BE2C (cell line): ENCODE results near the gene APOL1. TPM values are rescaled to one million over a fixed set of nuclear protein-coding genes. Genes with fewer than 3 reads are reported as not detected.
"Not testable (repeated sequence)": the region's sequence is repeated elsewhere in the genome, so short reads cannot be mapped to it uniquely, and the experiment has no call there.

Source experiments
- DNase-seq: peaks from one replicate; pipeline ENCODE4 v3.0.0-alpha.2; 2020
- H3K27me3 ChIP-seq: fragments of 250-450 bp; sonication (Bioruptor Pico); 2 replicates; pipeline ENCODE4 v1.5.1; 2020; ENCODE audit warnings: mild to moderate bottlenecking
- H3K36me3 ChIP-seq: fragments of 250-450 bp; sonication (Bioruptor Pico); 2 replicates; pipeline ENCODE4 v1.5.1; 2020; ENCODE audit warnings: mild to moderate bottlenecking
- H3K4me1 ChIP-seq: fragments of 250-450 bp; sonication (Bioruptor Pico); 2 replicates; pipeline ENCODE4 v1.5.1; 2020
- H3K4me3 ChIP-seq: 2 replicates; pipeline ENCODE4 v1.5.1; 2011; ENCODE audit warnings: low read depth, low read length
- H3K9me3 ChIP-seq: fragments of 250-450 bp; sonication (Bioruptor Pico); 2 replicates; pipeline ENCODE4 v1.5.1; 2020
- CTCF ChIP-seq: IDR thresholded peaks from 2 replicates; pipeline ENCODE4 v1.5.1; 2012; ENCODE audit warnings: mild to moderate bottlenecking, low read depth, low read length
- polyA plus RNA-seq: library from polyadenylated mRNA; unstranded; fragments of >200 nt; gene quantifications from one replicate; pipeline ENCODE4 v1.2.1, GENCODE V29; 2012; ENCODE audit warnings: low read depth, missing spikeins; ENCODE audit not compliant: insufficient read length, insufficient read depth

Gene APOL1, protein sequence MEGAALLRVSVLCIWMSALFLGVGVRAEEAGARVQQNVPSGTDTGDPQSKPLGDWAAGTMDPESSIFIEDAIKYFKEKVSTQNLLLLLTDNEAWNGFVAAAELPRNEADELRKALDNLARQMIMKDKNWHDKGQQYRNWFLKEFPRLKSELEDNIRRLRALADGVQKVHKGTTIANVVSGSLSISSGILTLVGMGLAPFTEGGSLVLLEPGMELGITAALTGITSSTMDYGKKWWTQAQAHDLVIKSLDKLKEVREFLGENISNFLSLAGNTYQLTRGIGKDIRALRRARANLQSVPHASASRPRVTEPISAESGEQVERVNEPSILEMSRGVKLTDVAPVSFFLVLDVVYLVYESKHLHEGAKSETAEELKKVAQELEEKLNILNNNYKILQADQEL
- polyA plus RNA-seq: not detected

DNA sequence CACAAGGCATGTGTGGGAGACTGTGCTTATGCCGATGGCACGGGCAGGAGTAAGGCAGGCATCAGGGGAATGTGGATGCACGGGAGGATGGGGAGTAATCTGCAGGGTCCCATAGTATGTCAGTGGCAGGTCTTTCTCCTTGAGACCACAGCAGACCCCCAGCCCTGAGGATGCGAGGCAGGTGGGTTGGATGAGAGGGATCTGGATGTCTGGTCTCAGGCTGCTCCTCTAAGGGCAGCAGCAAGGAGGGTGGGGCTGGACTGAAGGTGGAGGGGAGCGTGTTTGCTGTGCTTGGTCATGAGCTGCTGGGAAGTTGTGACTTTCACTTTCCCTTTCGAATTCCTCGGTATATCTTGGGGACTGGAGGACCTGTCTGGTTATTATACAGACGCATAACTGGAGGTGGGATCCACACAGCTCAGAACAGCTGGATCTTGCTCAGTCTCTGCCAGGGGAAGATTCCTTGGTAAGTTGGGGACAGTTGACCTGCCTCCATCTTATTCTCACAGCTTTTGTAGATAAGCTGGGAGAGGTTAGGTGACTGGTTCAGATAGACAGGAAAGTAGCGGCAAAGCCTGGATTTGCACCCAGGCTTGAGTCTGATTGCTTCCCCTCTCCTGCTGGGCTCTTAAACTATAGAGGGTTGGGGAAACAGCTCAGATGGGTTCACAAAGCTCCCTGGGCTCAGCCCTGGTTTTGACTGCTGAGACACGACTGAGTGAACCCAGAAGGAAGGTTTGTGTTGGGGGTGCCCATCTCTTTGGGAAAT, at the start of gene APOL1:
TSS of gene APOL1 (plus strand) at position 380 of the 769 bp plus-strand sequence. CDS start 1,823 bp downstream, outside the sequence.
- no peaks in the 10 kb centered on the region for H3K36me3 ChIP-seq
- no peaks in the 10 kb centered on the region for H3K27me3 ChIP-seq
- H3K4me1 ChIP-seq: peaks cover 4% of the 10 kb centered on the region; the same call in 1 of the 2 replicates
- no peak for TF ChIP-seq CTCF
- DNase-seq: no peak
- H3K4me3 ChIP-seq: no peak within 1 kb of the TSS
- no peaks in the 10 kb centered on the region for H3K9me3 ChIP-seq

DNA sequence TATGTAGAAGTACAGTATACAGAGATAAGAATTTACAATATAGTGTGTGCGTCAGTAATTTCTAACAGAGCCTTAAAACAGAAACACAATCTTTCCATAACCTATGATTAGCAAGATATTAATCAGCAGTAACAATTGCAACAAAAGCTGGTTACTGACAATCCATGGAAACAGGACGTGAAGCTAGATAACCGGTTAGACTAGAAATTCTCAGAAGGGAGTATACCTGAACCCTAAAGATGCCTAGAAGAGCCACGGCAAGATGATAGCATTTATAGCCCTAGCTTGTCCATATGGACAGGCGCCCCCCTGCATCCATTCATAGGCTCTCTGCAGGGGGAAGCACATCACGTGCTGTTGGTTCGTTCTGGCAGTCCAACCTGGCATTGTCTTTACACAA, 49.5 kb upstream of the APOL1 start:
- not testable (repeated sequence) for H3K27me3 ChIP-seq, H3K36me3 ChIP-seq, H3K9me3 ChIP-seq, H3K4me1 ChIP-seq, DNase-seq, H3K4me3 ChIP-seq

DNA sequence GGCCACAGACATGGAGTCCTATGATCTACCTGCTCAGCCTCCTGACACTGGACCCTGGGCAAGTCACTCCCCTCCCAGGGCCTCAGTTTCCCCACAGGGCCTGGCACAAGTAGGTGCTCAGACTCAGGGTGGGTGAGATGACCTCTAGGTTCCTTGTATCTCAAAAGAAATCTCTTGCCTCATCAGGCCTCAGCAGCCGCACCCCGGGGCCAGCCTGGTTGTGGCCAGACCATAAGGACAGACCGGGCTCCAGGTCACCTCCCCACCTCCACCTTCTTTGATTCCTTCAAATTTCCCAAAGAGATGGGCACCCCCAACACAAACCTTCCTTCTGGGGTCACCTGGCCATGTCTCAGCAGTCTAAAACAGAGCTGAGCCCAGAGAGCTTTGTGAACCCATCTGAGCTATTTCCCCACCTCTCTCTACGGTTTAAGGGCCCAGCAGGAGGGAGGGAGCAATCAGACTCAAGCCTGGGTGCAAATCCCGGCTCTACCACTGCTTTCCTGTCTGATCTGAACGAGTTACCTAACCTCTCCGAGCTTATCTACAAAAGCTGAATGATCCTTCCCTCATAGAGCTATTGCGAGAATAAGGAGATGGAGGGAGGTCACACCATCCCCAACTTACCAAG, 48.8 kb upstream of the APOL1 start:
- Histone ChIP-seq H3K27me3 (no peaks in the 10 kb centered on the region), H3K36me3 (no peaks in the 10 kb centered on the region), H3K4me1 (no peaks in the 10 kb centered on the region; the same call in 1 of the 2 replicates), H3K4me3 (no peak overlapping the region), H3K9me3 (peaks cover 3% of the 10 kb centered on the region; the same call in 1 of the 2 replicates)
- TF ChIP-seq CTCF: no peak
- DNase-seq: no peak

DNA sequence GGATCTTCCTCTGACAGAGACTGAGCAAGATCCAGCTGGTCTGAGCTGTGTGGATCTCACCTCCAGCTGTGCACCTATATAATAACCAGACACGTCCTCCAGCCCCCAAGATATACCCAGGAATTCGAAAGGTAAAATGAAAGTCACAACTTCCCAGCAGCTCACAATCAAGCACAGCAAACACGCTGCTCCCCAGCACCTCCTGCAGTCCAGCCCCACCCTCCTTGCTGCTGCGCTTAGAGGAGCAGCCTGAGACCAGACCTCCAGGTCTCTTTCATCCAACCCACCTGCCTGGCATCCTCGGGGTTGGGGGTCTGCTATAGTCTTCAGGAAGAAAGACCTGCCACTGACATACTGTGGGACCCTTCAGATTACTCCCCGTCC, 48.3 kb upstream of the APOL1 start:
- DNase-seq: no peak
- H3K4me1 ChIP-seq: no peaks in the 10 kb centered on the region; the same call in 1 of the 2 replicates
- no peaks in the 10 kb centered on the region for H3K36me3 ChIP-seq
- H3K4me3 ChIP-seq: no peak overlapping the region
- no peak for TF ChIP-seq CTCF
- H3K27me3 ChIP-seq: no peaks in the 10 kb centered on the region
- peaks cover 3% of the 10 kb centered on the region; the same call in 1 of the 2 replicates for H3K9me3 ChIP-seq

DNA sequence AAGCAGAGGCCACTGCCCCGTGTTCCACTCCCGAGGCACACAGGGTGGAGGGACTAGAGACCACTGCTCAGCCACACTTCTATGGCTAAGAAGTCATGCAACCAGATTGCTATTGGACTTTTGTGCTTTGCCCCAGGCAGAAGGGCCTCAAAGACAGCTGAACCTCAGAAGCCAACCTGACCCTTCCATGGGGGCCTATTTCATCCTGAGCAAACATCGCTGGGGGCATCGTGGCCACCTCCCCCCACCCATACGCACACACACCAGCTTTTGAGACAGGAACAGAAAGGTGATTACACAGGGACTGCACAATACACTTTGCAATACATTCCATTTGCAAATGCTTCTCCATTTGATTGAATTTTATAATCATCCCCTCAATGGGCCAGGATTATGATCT, 47.4 kb upstream of the APOL1 start:
- not testable (repeated sequence) for H3K4me1 ChIP-seq, H3K36me3 ChIP-seq, H3K4me3 ChIP-seq, H3K9me3 ChIP-seq, H3K27me3 ChIP-seq, DNase-seq

DNA sequence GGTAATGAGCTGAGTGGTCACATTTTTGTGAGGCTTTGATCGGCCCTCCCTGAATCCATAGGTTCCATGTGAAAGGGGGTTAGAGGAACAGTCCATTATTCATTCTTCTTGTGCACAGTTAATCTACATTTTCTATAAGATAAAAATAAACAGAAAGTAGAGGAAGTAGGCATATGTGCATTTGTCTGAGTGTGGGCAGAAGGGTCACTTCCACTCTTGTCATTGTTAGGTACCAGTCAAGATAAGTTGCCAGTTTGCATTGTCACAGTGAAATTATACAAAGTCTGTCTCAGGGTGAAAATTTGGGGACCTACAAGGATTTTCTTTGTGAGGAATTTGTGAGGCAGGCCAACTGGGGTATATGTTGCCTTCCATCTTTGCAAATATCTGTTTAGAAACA, 46.7 kb upstream of the APOL1 start:
- Histone ChIP-seq H3K4me3 (no peak overlapping the region), H3K27me3 (no peaks in the 10 kb centered on the region), H3K9me3 (peaks cover 3% of the 10 kb centered on the region; the same call in 1 of the 2 replicates), H3K36me3 (no peaks in the 10 kb centered on the region), H3K4me1 (no peaks in the 10 kb centered on the region; the same call in 1 of the 2 replicates)
- DNase-seq: no peak
- no peak for TF ChIP-seq CTCF
